ENCODE data around the gene ALOX12B. TPM values are rescaled to one million over a fixed set of nuclear protein-coding genes. Genes with fewer than 3 reads are reported as not detected.

Gene ALOX12B
- total RNA-seq, 2 experiments from 2014 or later, result 3.3 to 3.6 TPM

DNA sequence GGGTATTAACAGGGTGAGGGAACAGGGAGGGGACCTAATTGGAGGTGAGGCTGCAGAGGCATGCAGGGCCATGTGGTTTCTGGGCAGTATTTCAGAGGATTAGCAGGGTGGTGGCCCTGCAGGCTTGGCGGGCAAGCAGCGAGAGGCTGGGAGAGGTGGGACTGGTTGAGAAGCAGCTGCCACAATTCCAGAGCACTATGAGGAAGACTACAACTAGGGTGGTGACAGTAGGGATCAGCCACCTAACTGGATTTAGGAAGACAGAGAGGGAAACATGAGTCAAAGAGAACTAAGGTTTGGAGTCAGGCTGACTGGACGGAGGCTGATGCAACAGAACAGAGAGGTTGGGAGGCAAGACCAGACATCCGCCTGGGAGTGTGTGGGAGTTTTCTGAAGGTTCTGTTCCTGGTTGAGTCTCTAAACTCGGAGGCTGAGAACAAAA, 18.5 kb upstream of the ALOX12B start:
- peak overlapping the region; percentile 27 for H3K27ac Mint-ChIP-seq
- ATAC-seq (no peak), DNase-seq (no peak)
- no peaks in the 10 kb centered on the region for H3K9me3 Mint-ChIP-seq (ENCODE audit: low read depth)
- peaks cover 5% of the 10 kb centered on the region for H3K4me1 Mint-ChIP-seq
- intact Hi-C loops (cut with DNase I, micrococcal nuclease), result no loop called here
- H3K4me3 Mint-ChIP-seq, result no peak overlapping the region
- H3K27me3 Mint-ChIP-seq, result peaks cover 2% of the 10 kb centered on the region
- CTCF ChIA-PET, result interaction anchor here (0.7 to 15.8 kb wide), 10 partner anchors 9 to 45 kb away, joined by 3 to 155 read pairs (median 6); partner anchors contain the start of gene ALOXE3
- H3K36me3 Mint-ChIP-seq (ENCODE audit: low read depth), result no peaks in the 10 kb centered on the region
- POLR2A ChIA-PET, result no interaction called here

DNA sequence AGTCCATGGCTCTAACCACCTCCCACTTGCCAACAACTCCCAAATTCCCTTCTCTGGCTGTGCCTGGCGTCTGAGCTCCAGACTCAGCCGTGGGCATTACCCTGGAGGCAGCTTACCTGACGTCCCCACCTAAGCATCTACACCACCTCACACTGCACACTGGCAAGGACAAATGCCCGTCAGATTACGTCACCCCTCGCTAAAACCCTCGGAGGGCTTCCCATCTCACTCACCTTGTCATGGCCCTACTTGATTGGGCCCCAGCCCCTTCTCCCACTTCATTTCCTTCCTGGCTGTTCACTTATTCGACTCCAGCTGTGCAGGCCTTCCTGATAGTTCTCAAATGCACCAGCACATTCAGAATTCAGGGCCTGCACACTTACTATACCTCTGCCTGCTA, 17.4 kb upstream of the ALOX12B start:
- DNase-seq, result no peak
- POLR2A ChIA-PET, result no interaction called here
- intact Hi-C loops (cut with DNase I, micrococcal nuclease), result no loop called here
- Mint-ChIP-seq H3K36me3 (ENCODE audit: low read depth) (no peaks in the 10 kb centered on the region), H3K9me3 (ENCODE audit: low read depth) (no peaks in the 10 kb centered on the region), H3K4me3 (no peak overlapping the region), H3K4me1 (no peaks in the 10 kb centered on the region), H3K27me3 (peaks cover 2% of the 10 kb centered on the region), H3K27ac (no peak overlapping the region)
- CTCF ChIA-PET, result interaction anchor here (0.6 to 15.8 kb wide), 11 partner anchors 9 to 289 kb away, joined by 3 to 155 read pairs (median 4); partner anchors contain the start of gene ALOXE3
- ATAC-seq, result no peak

DNA sequence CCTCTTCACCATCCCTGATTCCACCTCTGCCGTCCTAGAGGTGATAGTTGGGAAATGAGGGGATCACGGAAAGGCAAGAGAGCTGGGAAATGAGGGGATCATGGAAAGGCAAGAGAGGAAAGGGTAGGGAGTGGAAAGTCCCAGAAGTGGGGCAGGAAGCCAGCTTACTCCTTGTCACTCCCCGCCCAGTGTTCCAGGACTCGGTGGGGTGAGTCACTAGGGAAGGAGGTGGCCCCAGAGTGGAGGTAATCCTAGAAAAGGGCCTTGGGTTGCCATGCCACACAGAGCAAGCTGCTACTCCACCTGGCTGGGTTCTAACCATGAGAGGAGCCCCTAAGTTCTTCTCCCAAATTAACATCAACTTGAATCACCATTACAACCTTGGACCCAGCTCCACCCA, 16.0 kb upstream of the ALOX12B start:
- Mint-ChIP-seq H3K4me3 (no peak overlapping the region), H3K27ac (no peak overlapping the region), H3K36me3 (ENCODE audit: low read depth) (no peaks in the 10 kb centered on the region), H3K9me3 (ENCODE audit: low read depth) (no peaks in the 10 kb centered on the region), H3K4me1 (no peaks in the 10 kb centered on the region), H3K27me3 (peaks cover 2% of the 10 kb centered on the region)
- CTCF ChIA-PET, result interaction anchor here (0.6 to 15.8 kb wide), 7 partner anchors 11 to 83 kb away, joined by 3 to 155 read pairs (median 10); partner anchors contain the start of gene ALOXE3
- no peak for DNase-seq
- POLR2A ChIA-PET, result no interaction called here
- intact Hi-C loops (cut with DNase I, micrococcal nuclease), result no loop called here
- no peak for ATAC-seq

DNA sequence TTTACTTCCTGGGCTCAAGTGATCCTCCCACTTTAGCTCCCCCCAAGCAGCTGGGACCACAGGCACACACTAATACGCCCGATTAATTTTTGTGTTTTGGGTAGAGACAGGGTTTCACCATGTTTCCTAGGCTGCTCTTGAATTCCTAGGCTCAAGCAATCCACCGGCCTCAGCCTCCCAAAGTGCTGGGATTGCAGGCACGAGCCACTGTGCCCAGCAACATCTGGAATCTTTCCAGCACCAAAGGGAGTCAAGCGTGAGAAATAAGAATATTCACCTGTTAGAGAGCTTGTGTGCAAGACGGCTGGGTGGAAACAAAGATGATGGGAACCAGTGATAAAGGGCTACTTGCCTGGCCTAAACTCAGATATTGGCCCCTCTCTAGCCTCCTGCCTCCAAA, 14.2 kb upstream of the ALOX12B start:
- Mint-ChIP-seq H3K4me1 (no peaks in the 10 kb centered on the region), H3K36me3 (ENCODE audit: low read depth) (no peaks in the 10 kb centered on the region), H3K27ac (no peak overlapping the region), H3K9me3 (ENCODE audit: low read depth) (no peaks in the 10 kb centered on the region), H3K27me3 (peaks cover under 1% of the 10 kb centered on the region), H3K4me3 (no peak overlapping the region)
- CTCF ChIA-PET, result interaction anchor here (1.2 to 15.8 kb wide), 8 partner anchors 9 to 199 kb away, joined by 4 to 155 read pairs (median 6); no protein-coding TSS in a partner anchor
- intact Hi-C loops (cut with DNase I, micrococcal nuclease), result no loop called here
- POLR2A ChIA-PET, result no interaction called here
- no peak for DNase-seq
- ATAC-seq, result no peak

DNA sequence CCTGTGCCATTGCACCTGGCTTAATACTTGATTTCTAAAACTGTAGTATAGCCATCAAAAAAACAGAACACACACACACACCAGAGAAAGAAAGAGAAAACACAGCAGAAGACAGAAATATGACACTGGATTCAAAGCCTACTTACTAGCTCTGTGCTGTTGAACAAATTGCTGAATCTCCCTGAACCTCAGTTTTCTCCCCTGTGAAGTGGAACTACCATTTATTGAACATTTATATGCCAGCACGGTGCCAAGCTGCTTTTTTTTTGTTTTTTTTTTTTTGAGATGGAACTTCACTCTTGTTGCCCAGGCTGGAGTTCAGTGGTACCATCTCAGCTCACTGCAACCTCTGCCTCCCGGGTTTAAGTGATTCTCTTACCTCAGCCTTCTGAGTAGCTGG, 13.2 kb upstream of the ALOX12B start:
- ATAC-seq (no peak), DNase-seq (no peak)
- Mint-ChIP-seq H3K4me3 (no peak overlapping the region), H3K4me1 (no peaks in the 10 kb centered on the region), H3K36me3 (ENCODE audit: low read depth) (no peaks in the 10 kb centered on the region), H3K27ac (no peak overlapping the region), H3K9me3 (ENCODE audit: low read depth) (no peaks in the 10 kb centered on the region), H3K27me3 (no peaks in the 10 kb centered on the region)
- intact Hi-C loops (cut with DNase I, micrococcal nuclease), result no loop called here
- ChIA-PET POLR2A (no interaction called here), CTCF (interaction anchor here (0.5 to 15.8 kb wide), 10 partner anchors 10 to 918 kb away, joined by 3 to 155 read pairs (median 4); partner anchors contain the start of gene ALOXE3)

DNA sequence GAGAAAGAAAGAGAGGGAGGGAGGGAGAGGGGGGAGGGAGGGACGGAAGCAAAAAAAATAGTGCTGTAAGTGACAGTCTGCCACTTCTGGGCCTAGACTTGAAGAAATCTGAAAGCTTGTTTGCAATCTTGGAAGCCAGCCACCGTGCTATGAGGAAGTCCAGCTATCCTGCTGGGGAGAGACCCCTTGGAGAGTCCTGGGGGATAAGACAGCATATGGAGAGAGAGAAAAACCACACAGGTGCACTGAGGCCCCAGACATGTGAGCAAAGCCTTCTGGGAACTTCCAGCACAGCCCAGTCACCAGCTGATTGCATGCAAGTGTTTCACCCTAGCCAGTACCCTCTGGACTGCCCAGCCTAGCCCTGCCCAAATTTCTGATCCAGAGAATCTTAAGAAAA, 12.6 kb upstream of the ALOX12B start:
- ChIA-PET POLR2A (no interaction called here), CTCF (interaction anchor here (0.6 to 15.8 kb wide), 9 partner anchors 10 to 917 kb away, joined by 3 to 155 read pairs (median 4); partner anchors contain the start of gene ALOXE3)
- Mint-ChIP-seq H3K27ac (no peak overlapping the region), H3K36me3 (ENCODE audit: low read depth) (no peaks in the 10 kb centered on the region), H3K9me3 (ENCODE audit: low read depth) (no peaks in the 10 kb centered on the region), H3K27me3 (no peaks in the 10 kb centered on the region), H3K4me1 (peaks cover 3% of the 10 kb centered on the region), H3K4me3 (no peak overlapping the region)
- no peak for ATAC-seq
- DNase-seq, result no peak
- intact Hi-C loops (cut with DNase I, micrococcal nuclease), result no loop called here

DNA sequence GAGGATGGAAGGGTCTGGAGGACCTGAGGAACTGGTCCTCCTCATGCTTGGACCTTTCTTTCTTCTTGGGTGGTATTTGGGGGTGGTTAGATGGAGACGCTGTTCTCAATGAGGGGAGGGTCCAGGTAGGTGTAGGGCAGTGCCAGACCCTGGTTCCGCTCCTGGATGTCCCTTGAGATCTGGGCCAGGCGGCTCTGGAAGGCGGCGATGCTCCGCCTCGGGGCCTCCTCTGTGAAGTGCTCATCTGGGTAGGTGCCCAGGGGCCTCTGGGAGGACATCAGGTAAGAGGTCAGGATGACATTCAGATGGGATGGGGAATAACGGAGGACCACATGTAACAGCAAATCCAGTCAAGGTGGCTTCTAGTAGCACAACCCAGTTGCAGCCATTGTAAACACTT, 9.0 kb upstream of the ALOX12B start:
- CTCF ChIA-PET, result interaction anchor here (0.5 to 1.2 kb wide), 6 partner anchors 9 to 26 kb away, joined by 3 to 4 read pairs (median 4); no protein-coding TSS in a partner anchor
- Mint-ChIP-seq H3K9me3 (ENCODE audit: low read depth) (no peaks in the 10 kb centered on the region), H3K4me3 (no peak overlapping the region), H3K4me1 (peaks cover 14% of the 10 kb centered on the region), H3K27ac (no peak overlapping the region), H3K36me3 (ENCODE audit: low read depth) (no peaks in the 10 kb centered on the region), H3K27me3 (no peaks in the 10 kb centered on the region)
- ATAC-seq (no peak), DNase-seq (no peak)
- intact Hi-C loops (cut with DNase I, micrococcal nuclease), result no loop called here
- POLR2A ChIA-PET, result no interaction called here

DNA sequence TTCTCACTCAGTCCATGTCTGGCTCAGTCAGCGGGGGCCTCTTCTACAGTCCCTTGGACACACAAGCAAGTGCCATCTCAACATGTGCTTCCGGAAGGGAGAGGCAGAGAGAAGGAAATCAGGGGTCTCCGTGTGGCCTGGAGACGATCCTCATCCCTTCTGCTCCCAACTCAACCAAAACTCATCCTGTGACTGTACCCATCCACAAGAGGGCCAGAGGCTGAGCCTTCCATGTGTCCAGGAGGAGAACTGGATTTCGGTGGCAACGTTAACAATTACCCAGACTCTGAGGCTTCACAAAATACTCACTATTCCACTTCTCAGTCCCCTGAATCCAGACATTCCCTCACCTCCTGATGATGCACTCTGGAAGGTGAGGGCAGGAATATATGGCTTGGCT, 7.8 kb upstream of the ALOX12B start:
- ATAC-seq (no peak), DNase-seq (no peak)
- H3K27me3 Mint-ChIP-seq, result peaks cover 3% of the 10 kb centered on the region
- H3K4me1 Mint-ChIP-seq, result peaks cover 14% of the 10 kb centered on the region
- H3K27ac Mint-ChIP-seq, result no peak overlapping the region
- H3K9me3 Mint-ChIP-seq (ENCODE audit: low read depth), result no peaks in the 10 kb centered on the region
- ChIA-PET POLR2A (no interaction called here), CTCF (interaction anchor here (0.5 to 5.4 kb wide), 8 partner anchors 9 to 260 kb away, joined by 3 to 64 read pairs (median 8); partner anchors contain the start of gene ALOXE3)
- H3K4me3 Mint-ChIP-seq, result no peak overlapping the region
- H3K36me3 Mint-ChIP-seq (ENCODE audit: low read depth), result no peaks in the 10 kb centered on the region
- intact Hi-C loops (cut with DNase I, micrococcal nuclease), result loop anchor here in 1 of 2 experiments (2.0 kb wide), 1 partner anchor 23 kb away; the partner anchor contains the start of gene ALOXE3

DNA sequence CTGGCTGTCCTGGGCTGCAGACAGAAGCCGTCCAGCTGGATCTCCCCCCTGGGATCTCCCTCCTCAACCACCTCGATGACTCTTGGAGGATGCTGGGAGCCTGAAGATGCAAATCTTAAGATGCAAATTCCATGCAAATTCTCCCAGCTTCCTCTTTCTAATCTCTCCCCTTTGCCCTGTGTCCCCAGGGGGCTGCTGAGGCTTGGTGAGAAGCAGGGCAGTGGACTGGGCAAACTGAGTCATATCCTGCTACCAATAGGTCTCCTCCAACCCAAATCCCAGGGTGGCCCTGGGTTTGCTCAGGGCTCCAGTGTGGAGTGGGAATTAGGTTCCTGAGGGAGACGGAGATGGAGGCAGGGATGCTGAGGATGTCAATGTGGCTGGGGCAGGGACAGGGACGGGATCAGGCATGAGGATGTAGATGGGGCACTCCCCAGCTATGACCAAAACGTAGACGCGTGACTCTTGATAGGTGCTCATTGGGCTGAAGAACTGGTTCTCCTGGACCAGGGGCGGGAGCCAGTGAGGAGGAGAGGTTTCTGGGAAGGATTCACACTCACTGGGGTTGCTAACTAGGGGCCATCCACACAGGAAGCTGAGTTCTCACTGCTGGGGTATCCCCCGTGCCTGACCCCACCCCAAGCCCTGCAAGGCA, 3.6 kb upstream of the ALOX12B start:
- H3K36me3 Mint-ChIP-seq (ENCODE audit: low read depth), result no peaks in the 10 kb centered on the region
- POLR2A ChIA-PET, result interaction anchor here (0.6 kb wide), 1 partner anchor 16 kb away, joined by 3 read pairs; no protein-coding TSS in a partner anchor
- intact Hi-C loops (cut with DNase I, micrococcal nuclease), result no loop called here
- ATAC-seq (no peak), DNase-seq (no peak)
- no peaks in the 10 kb centered on the region for H3K9me3 Mint-ChIP-seq (ENCODE audit: low read depth)
- no peak overlapping the region for H3K27ac Mint-ChIP-seq
- peaks cover 14% of the 10 kb centered on the region for H3K4me1 Mint-ChIP-seq
- CTCF ChIA-PET, result interaction anchor here (0.7 to 5.9 kb wide), 6 partner anchors 10 to 203 kb away, joined by 3 to 64 read pairs (median 23); partner anchors contain the start of gene ALOXE3
- peaks cover 5% of the 10 kb centered on the region for H3K27me3 Mint-ChIP-seq
- no peak overlapping the region for H3K4me3 Mint-ChIP-seq

DNA sequence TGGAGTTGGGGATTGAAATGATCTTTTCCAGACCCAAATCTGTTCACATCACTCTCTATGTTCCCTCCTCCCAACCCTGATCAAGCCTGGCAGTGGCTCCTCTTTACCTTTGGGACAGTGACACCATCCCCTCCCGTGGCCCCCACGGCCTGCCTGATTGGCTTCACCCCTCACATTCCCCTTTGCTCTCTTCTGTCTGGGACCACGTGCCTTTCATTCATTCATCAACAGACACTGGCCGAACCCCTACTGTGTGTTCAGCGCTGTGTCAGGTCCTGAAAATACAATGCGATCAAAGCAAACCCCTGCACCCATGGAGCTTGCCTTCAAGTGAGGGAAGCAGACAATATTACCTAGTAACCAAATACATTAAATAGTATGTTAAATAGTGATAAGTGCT, 2.2 kb upstream of the ALOX12B start:
- intact Hi-C loops (cut with DNase I, micrococcal nuclease), result no loop called here
- Mint-ChIP-seq H3K27ac (no peak overlapping the region), H3K36me3 (ENCODE audit: low read depth) (no peaks in the 10 kb centered on the region), H3K9me3 (ENCODE audit: low read depth) (no peaks in the 10 kb centered on the region), H3K4me3 (no peak overlapping the region), H3K27me3 (peaks cover 5% of the 10 kb centered on the region), H3K4me1 (peaks cover 8% of the 10 kb centered on the region)
- ChIA-PET POLR2A (no interaction called here), CTCF (interaction anchor here (0.6 to 5.9 kb wide), 5 partner anchors 10 to 227 kb away, joined by 3 to 64 read pairs (median 6); partner anchors contain the start of gene ALOXE3)
- ATAC-seq, result no peak
- DNase-seq, result no peak

DNA sequence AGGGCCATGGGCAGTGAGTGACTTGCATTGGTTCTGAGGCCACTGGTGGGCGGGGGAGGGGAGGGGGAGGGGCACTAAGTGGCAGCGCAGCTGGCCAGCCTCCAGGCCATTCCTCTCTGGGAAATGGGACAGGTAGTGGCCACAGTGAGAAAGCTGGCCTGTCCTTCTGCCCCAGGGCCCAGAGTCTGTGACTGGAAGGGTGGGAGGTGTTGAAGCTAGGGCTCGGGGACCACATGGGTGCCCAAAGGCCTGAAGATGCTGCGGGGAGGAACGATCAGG, 375 bp upstream of the ALOX12B start:
- ChIA-PET CTCF (interaction anchor here (0.7 to 20.9 kb wide), 4 partner anchors 9 to 27 kb away, joined by 5 to 315 read pairs (median 6); no protein-coding TSS in a partner anchor), POLR2A (no interaction called here)
- Mint-ChIP-seq H3K9me3 (ENCODE audit: low read depth) (no peaks in the 10 kb centered on the region), H3K27ac (no peak overlapping the region), H3K4me1 (no peaks in the 10 kb centered on the region), H3K4me3 (no peak overlapping the region), H3K27me3 (peaks cover 5% of the 10 kb centered on the region), H3K36me3 (ENCODE audit: low read depth) (no peaks in the 10 kb centered on the region)
- intact Hi-C loops (cut with DNase I, micrococcal nuclease), result no loop called here
- ATAC-seq (no peak), DNase-seq (no peak)

DNA sequence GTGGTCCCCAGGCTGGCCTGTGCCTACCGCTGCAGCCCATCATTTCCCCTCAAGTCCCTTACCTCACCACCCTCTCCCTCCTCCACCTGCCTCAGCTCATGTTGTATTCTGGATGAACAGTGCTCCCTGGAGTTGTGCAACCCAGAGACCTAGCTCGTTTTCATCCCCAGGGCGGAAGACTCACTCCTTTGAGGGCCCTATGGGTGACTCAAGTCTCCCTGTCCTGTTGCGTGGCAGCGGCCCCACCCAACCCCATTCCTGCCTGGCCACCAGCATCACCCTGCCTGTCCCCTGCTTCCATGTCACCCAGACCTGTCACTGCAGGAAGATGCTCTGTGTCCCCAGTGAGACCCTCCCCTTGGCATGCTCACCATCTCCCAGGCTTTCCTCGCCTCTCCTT, 3.3 kb downstream of the ALOX12B start:
- DNase-seq (no peak), ATAC-seq (no peak)
- peaks cover 9% of the 10 kb centered on the region for H3K4me1 Mint-ChIP-seq
- intact Hi-C loops (cut with DNase I, micrococcal nuclease), result loop anchor here in 1 of 2 experiments (5.0 kb wide), 1 partner anchor 73 kb away; no protein-coding TSS in a partner anchor
- no peaks in the 10 kb centered on the region for H3K27me3 Mint-ChIP-seq
- peaks cover 14% of the 10 kb centered on the region for H3K36me3 Mint-ChIP-seq (ENCODE audit: low read depth)
- H3K4me3 Mint-ChIP-seq, result no peak overlapping the region
- H3K9me3 Mint-ChIP-seq (ENCODE audit: low read depth), result no peaks in the 10 kb centered on the region
- ChIA-PET POLR2A (no interaction called here), CTCF (interaction anchor here (0.6 to 20.9 kb wide), 7 partner anchors 8 to 171 kb away, joined by 3 to 315 read pairs (median 7); no protein-coding TSS in a partner anchor)
- H3K27ac Mint-ChIP-seq, result no peak overlapping the region

All from activated CD4-positive, alpha-beta T cell treated with anti-CD3 and anti-CD28 coated beads for 36 hours (primary cell).